ENCODE data around the gene TPPP2.
"Not testable (repeated sequence)": the region's sequence is repeated elsewhere in the genome, so short reads cannot be mapped to it uniquely, and the experiment has no call there.

Gene TPPP2

GRCh38 chr14:21039585-21040369 is 9.8 kb downstream of the TPPP2 start:
- no peak for DNase-seq

- DNase-seq = no peak
These were observed 10.4 kb downstream of the TPPP2 start for GRCh38 chr14:21040370-21040925.

- not testable (repeated sequence) for DNase-seq
These were observed 10.9 kb downstream of the TPPP2 start for GRCh38 chr14:21040941-21041340.

GRCh38 chr14:21041676-21042433 is 11.8 kb downstream of the TPPP2 start, which contains the start of gene RNASE7:
Gene RNASE7 (plus strand): TSS chr14:21042362. CDS start chr14:21042993, 631 bp downstream.
- no peak for DNase-seq

- no peak for DNase-seq
These were observed 12.9 kb downstream of the TPPP2 start for GRCh38 chr14:21042918-21043317.

GRCh38 chr14:21043387-21043973 is 13.5 kb downstream of the TPPP2 start:
- no peak for DNase-seq

GRCh38 chr14:21043974-21044618 is 14.1 kb downstream of the TPPP2 start:
- peak; percentile 13 for DNase-seq

- no peak for DNase-seq
These were observed 17.4 kb downstream of the TPPP2 start for GRCh38 chr14:21047378-21047781.

- no peak for DNase-seq
These were observed 18.6 kb downstream of the TPPP2 start for GRCh38 chr14:21048638-21049037.

GRCh38 chr14:21049271-21049673 is 19.3 kb downstream of the TPPP2 start:
- no peak for DNase-seq

GRCh38 chr14:21050597-21050996 is 20.6 kb downstream of the TPPP2 start:
- DNase-seq = no peak

GRCh38 chr14:21053184-21054122 is 23.4 kb downstream of the TPPP2 start:
- DNase-seq = no peak

- DNase-seq = no peak
These were observed 24.2 kb downstream of the TPPP2 start for GRCh38 chr14:21054123-21054767.

- no peak for DNase-seq
These were observed 24.7 kb downstream of the TPPP2 start for GRCh38 chr14:21054768-21055145.

- DNase-seq = no peak
These were observed 25.6 kb downstream of the TPPP2 start for GRCh38 chr14:21055432-21056117.

GRCh38 chr14:21056520-21057163 is 26.6 kb downstream of the TPPP2 start:
- DNase-seq = no peak

GRCh38 chr14:21057803-21058675 is 28.0 kb downstream of the TPPP2 start, which contains the start of gene RNASE8:
Gene RNASE8 (plus strand): TSS chr14:21057822. CDS start chr14:21057893, 71 bp downstream.
- no peak for DNase-seq

- DNase-seq = no peak
These were observed 28.9 kb downstream of the TPPP2 start for GRCh38 chr14:21058903-21059302.

All from T-helper 9 cell (primary cell).